Astrocyte of the spinal cord (primary cell): ENCODE measurements around the gene KIAA0040.

ENCODE experiments used
- DNase-seq: peaks from one replicate; pipeline ENCODE4 v3.0.0; 2011; ENCODE audit warnings: low read depth, low spot score
- H3K4me3 ChIP-seq: 2 replicates; pipeline ENCODE4 v1.5.1; 2011; ENCODE audit warnings: low read depth, mild to moderate bottlenecking, low read length, moderate library complexity
- in situ Hi-C: cut with HindIII; loops from 2 replicates; pipeline ENCODE4 v1.10.0; 2017; ENCODE audit warnings: low sequenced_read_pairs
- TF ChIP-seq, protein P1 (sequence below): IDR thresholded peaks from 2 replicates; pipeline ENCODE4 v1.5.1; 2012; ENCODE audit warnings: low read depth, mild to moderate bottlenecking, low read length, inconsistent platforms

KIAA0040 gene

DNA sequence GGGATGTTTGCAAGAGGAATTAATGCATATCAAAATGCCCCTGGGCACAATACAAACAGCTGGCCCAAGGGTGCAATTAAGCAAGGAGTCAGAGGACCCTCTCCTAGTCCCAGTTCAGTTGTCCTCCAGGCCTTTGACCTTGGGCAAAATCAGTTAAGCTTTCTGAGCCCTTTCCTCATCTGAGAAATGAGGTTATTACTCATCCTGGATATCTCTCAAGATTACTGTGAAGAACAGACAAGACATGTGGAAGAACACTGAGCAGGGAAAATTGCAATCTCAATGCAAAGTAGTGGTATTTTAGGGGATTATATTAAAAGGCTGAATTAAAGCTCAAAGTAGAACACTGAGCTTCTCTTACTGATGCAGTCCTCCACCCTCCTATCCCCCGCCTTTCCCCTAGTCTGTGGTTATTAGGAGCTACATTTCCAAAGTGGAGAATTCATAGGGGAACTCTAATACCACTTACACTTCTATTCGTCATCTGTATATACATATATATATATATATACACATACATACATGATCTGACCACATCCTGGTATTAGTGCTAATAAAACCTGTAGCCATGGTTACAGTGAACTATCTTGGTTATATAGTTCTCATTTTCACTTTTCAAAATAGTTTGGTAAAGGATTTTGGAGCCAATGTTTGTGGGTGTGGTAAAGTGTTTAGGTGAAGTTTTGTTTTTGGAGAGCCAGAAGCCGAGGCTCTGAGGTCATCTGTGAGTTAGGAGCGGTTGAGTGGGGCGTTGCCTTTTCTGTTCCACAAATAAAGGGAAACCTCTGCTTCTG is 18.1 kb downstream of the KIAA0040 start:
- TF ChIP-seq, protein P1, sequence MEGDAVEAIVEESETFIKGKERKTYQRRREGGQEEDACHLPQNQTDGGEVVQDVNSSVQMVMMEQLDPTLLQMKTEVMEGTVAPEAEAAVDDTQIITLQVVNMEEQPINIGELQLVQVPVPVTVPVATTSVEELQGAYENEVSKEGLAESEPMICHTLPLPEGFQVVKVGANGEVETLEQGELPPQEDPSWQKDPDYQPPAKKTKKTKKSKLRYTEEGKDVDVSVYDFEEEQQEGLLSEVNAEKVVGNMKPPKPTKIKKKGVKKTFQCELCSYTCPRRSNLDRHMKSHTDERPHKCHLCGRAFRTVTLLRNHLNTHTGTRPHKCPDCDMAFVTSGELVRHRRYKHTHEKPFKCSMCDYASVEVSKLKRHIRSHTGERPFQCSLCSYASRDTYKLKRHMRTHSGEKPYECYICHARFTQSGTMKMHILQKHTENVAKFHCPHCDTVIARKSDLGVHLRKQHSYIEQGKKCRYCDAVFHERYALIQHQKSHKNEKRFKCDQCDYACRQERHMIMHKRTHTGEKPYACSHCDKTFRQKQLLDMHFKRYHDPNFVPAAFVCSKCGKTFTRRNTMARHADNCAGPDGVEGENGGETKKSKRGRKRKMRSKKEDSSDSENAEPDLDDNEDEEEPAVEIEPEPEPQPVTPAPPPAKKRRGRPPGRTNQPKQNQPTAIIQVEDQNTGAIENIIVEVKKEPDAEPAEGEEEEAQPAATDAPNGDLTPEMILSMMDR, result no peak
- DNase-seq, result no peak
- in situ Hi-C loops, result no loop called here
- H3K4me3 ChIP-seq, result no peak overlapping the region

DNA sequence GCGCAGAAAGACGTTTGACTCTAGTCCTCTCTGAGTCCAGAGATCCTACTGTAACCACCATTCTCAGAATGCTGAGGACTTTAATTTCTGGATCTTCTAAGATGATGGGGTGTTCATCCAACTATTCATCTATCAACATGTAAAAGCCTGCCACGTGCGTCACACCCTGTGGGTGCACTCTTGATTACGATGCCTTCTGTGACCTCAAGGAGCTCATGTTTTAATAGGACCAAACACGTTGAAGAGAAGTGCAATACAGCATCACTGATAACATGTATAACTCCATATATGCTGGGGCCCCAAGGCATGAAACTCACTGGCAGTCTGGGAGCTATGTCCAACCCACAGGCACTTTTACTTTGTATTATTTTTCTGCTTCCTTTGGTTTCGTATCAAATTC is 19.0 kb downstream of the KIAA0040 start:
- H3K4me3 ChIP-seq, result no peak overlapping the region
- TF ChIP-seq, protein P1, result no peak
- in situ Hi-C loops, result no loop called here
- no peak for DNase-seq

DNA sequence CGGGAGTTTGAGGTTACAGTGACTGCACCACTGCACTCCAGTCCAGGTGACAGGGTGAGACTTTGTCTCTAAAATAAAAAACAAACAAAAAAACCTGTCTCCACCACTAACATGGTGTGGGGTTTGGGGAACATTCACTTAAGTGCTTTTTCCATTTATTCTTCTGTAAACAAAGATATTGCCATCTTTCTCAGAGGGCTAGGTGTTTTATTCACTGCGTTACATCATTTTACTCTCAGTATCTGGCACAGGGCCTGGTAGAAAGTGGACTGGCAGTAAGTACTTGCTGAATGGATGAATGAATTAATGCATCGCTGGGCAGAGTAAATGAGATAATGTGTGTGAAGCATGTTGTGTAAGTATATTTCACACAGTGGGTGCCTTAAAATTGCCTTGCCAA is 20.1 kb downstream of the KIAA0040 start:
- TF ChIP-seq, protein P1, result no peak
- DNase-seq, result no peak
- in situ Hi-C loops, result no loop called here
- H3K4me3 ChIP-seq, result no peak overlapping the region

DNA sequence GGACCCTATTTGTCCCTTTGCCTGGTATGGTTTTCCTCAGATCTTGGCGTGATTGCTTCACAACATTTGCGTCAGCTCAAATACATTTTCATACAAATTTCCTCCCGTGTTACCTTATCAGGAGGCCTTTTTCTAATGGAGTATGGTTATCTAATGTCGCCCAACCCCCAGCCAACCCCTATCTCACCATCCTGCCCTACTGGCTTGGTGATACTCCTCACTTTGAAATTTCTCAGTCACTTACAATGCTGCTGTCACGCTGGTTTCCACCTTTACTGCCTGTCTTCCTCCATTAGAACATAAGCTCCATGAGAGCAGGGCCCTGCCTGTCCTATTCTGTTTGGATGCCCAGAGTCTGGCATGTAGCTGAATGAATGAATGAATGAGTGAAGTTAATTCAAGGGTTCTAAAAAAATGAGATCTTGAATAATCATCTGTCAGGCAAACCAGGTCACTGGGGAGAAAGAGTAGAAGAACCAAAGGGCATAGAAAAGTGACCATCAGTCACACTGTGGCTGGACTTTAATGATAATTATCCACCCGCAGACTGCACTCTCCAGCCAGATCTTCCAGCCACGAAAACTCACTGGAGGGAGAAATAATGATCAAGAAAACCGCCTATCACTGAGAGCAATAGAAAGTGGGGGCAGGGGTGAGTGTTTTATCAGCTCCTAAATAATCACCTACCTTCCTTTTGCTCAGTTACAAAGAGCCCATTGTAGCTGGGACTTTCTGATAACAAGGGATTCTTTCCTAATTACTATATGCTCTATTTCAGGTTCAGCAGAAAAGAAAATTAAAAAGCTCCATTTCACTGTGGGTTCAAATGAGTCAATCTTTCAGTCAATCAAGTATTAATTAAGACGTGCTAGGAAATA is 21.3 kb downstream of the KIAA0040 start:
- DNase-seq, result no peak
- in situ Hi-C loops, result no loop called here
- TF ChIP-seq, protein P1, result no peak
- H3K4me3 ChIP-seq, result no peak overlapping the region

DNA sequence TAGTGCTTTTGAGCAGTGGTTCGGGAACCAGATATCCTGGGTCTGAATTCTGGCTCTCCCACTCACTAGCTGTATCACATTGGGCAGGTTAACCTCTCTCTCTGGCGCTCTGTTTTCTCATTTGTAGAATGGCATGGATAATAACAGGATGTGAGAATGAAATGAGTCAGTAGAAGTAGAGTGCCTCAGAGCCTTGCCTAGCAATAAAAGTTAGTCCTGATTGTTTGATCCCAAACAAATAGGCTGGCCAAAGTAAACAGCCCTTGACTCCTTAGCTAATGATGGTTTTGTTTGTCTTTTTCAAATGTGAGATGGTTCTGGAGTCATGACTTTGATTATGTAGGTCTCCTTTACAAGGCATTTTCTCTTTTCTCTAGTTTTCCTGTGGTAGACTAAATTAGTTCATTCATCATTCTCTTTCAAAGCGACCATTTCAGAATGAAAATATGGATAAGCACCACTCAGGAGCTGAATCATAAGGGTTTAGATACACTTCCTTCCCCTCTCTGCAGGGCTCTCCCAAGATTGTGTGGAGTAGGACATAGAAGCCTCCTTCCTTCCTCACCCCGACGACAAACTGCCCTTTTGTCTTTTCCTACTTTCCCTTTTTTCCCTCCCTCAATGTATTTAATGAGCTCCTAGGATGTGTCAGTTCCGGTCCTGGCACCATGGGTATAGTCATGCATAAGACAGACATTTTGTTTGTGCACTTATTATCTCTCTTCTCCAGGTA is 23.1 kb downstream of the KIAA0040 start:
- DNase-seq, result peak; percentile 52
- TF ChIP-seq, protein P1, result no peak
- H3K4me3 ChIP-seq, result no peak overlapping the region
- in situ Hi-C loops, result no loop called here

DNA sequence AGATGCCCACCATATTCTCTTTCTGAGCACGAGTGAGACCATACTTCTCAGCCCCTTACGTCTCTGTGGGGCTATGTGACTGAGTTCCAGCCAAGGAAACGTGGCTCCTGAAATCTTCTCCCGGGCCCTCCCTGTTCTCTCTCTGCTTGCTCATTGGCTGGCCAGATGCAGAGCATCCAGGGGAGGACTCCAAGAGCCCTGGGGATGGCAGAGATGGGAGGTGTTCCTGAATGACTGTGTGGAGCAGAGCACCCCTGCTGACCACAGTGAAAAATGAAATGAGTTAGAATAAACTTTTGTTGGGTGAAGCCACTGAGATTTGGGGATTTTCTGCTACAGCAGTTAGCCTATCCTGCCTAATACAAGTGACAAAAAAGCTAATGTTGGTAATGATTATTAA is 23.8 kb downstream of the KIAA0040 start:
- TF ChIP-seq, protein P1, result no peak
- in situ Hi-C loops, result no loop called here
- H3K4me3 ChIP-seq, result no peak overlapping the region
- DNase-seq, result no peak
